ENCODE results near the gene NTHL1.

DNA sequence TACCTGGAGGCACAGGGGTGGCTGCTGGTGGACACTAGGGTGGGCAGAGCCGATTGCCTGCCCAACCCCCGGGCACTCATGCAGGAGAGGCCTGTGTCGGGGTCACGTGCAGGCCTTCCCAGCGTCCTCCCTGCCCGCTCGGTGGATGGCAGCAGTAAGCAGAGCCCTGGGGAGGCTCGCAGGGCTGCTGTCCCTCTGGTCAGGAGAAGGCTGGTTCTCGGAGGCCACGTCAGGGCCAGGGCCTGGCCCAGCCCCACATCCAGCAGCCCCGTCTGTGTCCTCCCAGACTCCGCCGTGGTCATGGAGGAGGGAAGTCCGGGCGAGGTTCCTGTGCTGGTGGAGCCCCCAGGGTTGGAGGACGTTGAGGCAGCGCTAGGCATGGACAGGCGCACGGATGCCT lies 35.8 kb upstream of the NTHL1 start:
- TF ChIP-seq, protein P1, sequence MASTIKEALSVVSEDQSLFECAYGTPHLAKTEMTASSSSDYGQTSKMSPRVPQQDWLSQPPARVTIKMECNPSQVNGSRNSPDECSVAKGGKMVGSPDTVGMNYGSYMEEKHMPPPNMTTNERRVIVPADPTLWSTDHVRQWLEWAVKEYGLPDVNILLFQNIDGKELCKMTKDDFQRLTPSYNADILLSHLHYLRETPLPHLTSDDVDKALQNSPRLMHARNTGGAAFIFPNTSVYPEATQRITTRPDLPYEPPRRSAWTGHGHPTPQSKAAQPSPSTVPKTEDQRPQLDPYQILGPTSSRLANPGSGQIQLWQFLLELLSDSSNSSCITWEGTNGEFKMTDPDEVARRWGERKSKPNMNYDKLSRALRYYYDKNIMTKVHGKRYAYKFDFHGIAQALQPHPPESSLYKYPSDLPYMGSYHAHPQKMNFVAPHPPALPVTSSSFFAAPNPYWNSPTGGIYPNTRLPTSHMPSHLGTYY (CRISPR knock-in tag; IDR thresholded peaks at IDR 0.05): no peak
- TF ChIP-seq, protein P2, sequence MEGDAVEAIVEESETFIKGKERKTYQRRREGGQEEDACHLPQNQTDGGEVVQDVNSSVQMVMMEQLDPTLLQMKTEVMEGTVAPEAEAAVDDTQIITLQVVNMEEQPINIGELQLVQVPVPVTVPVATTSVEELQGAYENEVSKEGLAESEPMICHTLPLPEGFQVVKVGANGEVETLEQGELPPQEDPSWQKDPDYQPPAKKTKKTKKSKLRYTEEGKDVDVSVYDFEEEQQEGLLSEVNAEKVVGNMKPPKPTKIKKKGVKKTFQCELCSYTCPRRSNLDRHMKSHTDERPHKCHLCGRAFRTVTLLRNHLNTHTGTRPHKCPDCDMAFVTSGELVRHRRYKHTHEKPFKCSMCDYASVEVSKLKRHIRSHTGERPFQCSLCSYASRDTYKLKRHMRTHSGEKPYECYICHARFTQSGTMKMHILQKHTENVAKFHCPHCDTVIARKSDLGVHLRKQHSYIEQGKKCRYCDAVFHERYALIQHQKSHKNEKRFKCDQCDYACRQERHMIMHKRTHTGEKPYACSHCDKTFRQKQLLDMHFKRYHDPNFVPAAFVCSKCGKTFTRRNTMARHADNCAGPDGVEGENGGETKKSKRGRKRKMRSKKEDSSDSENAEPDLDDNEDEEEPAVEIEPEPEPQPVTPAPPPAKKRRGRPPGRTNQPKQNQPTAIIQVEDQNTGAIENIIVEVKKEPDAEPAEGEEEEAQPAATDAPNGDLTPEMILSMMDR (IDR thresholded peaks at IDR 0.05): no peak
- no peak for TF ChIP-seq ESRRA (CRISPR knock-in tag; IDR thresholded peaks at IDR 0.05; ENCODE audit: borderline replicate concordance)
- no peak for TF ChIP-seq SP1 (CRISPR knock-in tag; conservative IDR thresholded peaks at IDR 0.05)
- TF ChIP-seq CREB1 (CRISPR knock-in tag; IDR thresholded peaks at IDR 0.05): no peak
- no peak for TF ChIP-seq ATF1 (CRISPR knock-in tag; IDR thresholded peaks at IDR 0.05)
- no peak for TF ChIP-seq NFE2L1 (CRISPR knock-in tag; IDR thresholded peaks at IDR 0.05)
- TF ChIP-seq, protein P3, sequence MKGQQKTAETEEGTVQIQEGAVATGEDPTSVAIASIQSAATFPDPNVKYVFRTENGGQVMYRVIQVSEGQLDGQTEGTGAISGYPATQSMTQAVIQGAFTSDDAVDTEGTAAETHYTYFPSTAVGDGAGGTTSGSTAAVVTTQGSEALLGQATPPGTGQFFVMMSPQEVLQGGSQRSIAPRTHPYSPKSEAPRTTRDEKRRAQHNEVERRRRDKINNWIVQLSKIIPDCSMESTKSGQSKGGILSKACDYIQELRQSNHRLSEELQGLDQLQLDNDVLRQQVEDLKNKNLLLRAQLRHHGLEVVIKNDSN (CRISPR knock-in tag; IDR thresholded peaks at IDR 0.05): no peak
- no peak for TF ChIP-seq TP53 (CRISPR knock-in tag; IDR thresholded peaks at IDR 0.05)
- TF ChIP-seq ZNF121 (CRISPR knock-in tag; IDR thresholded peaks at IDR 0.05): no peak
- TF ChIP-seq, protein P4, sequence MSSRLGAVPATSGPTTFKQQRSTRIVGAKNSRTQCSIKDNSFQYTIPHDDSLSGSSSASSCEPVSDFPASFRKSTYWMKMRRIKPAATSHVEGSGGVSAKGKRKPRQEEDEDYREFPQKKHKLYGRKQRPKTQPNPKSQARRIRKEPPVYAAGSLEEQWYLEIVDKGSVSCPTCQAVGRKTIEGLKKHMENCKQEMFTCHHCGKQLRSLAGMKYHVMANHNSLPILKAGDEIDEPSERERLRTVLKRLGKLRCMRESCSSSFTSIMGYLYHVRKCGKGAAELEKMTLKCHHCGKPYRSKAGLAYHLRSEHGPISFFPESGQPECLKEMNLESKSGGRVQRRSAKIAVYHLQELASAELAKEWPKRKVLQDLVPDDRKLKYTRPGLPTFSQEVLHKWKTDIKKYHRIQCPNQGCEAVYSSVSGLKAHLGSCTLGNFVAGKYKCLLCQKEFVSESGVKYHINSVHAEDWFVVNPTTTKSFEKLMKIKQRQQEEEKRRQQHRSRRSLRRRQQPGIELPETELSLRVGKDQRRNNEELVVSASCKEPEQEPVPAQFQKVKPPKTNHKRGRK (CRISPR knock-in tag; IDR thresholded peaks at IDR 0.05; ENCODE audit: borderline replicate concordance): no peak
- TF ChIP-seq, protein P5, sequence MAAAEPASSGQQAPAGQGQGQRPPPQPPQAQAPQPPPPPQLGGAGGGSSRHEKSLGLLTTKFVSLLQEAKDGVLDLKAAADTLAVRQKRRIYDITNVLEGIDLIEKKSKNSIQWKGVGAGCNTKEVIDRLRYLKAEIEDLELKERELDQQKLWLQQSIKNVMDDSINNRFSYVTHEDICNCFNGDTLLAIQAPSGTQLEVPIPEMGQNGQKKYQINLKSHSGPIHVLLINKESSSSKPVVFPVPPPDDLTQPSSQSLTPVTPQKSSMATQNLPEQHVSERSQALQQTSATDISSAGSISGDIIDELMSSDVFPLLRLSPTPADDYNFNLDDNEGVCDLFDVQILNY (CRISPR knock-in tag; IDR thresholded peaks at IDR 0.05): no peak
- TF ChIP-seq, protein P6, sequence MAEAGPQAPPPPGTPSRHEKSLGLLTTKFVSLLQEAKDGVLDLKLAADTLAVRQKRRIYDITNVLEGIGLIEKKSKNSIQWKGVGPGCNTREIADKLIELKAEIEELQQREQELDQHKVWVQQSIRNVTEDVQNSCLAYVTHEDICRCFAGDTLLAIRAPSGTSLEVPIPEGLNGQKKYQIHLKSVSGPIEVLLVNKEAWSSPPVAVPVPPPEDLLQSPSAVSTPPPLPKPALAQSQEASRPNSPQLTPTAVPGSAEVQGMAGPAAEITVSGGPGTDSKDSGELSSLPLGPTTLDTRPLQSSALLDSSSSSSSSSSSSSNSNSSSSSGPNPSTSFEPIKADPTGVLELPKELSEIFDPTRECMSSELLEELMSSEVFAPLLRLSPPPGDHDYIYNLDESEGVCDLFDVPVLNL (CRISPR knock-in tag; IDR thresholded peaks at IDR 0.05; ENCODE audit: borderline replicate concordance, low read depth): no peak
